Nephron (organoid): ENCODE results near the gene C1orf116.

Source experiments
- H3K27ac Mint-ChIP-seq, 3 experiments: 2 replicates each; pipeline ENCODE4 v1.8.0; 2020; ENCODE audit warnings: mixed read lengths in 3 of 3, mild to moderate bottlenecking in 2 of 3, moderate library complexity in 1 of 3
- H3K27me3 Mint-ChIP-seq: 2 replicates; pipeline ENCODE4 v1.8.0; 2021; ENCODE audit warnings: low read depth, mild to moderate bottlenecking, moderate library complexity, mixed read lengths
- H3K36me3 Mint-ChIP-seq: 2 replicates; pipeline ENCODE4 v1.8.0; 2020; ENCODE audit warnings: low read depth, mixed read lengths
- H3K4me1 Mint-ChIP-seq: 2 replicates; pipeline ENCODE4 v1.8.0; 2020; ENCODE audit warnings: mixed read lengths
- H3K4me3 Mint-ChIP-seq, 3 experiments: 2 replicates each; pipeline ENCODE4 v1.8.0; 2020; ENCODE audit warnings: mild to moderate bottlenecking in 3 of 3, mixed read lengths in 3 of 3, moderate library complexity in 2 of 3
- H3K9me3 Mint-ChIP-seq: 2 replicates; pipeline ENCODE4 v1.8.0; 2020; ENCODE audit warnings: mixed read lengths
- CTCF ChIP-seq, 3 experiments: fragments of 200-600 bp; sonication (generic); IDR thresholded peaks; one replicate each; pipeline ENCODE4 v1.5.0; 2021; ENCODE audit warnings: antibody characterized with exemption in 3 of 3; ENCODE audit not compliant: unreplicated experiment in 3 of 3

C1orf116 gene

GRCh38 chr1:207039380-207040180, 7.0 kb upstream of the C1orf116 start:
- Mint-ChIP-seq H3K27ac (no peak overlapping the region), H3K4me1 (no peaks in the 10 kb centered on the region), H3K4me3 (no peak overlapping the region), H3K27me3 (peaks cover 4% of the 10 kb centered on the region), H3K36me3 (peaks cover 2% of the 10 kb centered on the region), H3K9me3 (no peaks in the 10 kb centered on the region)
- TF ChIP-seq CTCF (IDR thresholded peaks at IDR 0.05; ENCODE audit: unreplicated experiment in 3 of 3), result no peak

GRCh38 chr1:207036865-207037264, 4.3 kb upstream of the C1orf116 start:
- no peaks in the 10 kb centered on the region for H3K36me3 Mint-ChIP-seq
- no peak for TF ChIP-seq CTCF (IDR thresholded peaks at IDR 0.05; ENCODE audit: unreplicated experiment in 3 of 3)

GRCh38 chr1:207035877-207036551, 3.5 kb upstream of the C1orf116 start:
- TF ChIP-seq CTCF (IDR thresholded peaks at IDR 0.05; ENCODE audit: unreplicated experiment in 3 of 3), result no peak
- H3K4me1 Mint-ChIP-seq, result peaks cover 15% of the 10 kb centered on the region
- peaks cover 27% of the 10 kb centered on the region for H3K27me3 Mint-ChIP-seq
- no peak overlapping the region for H3K27ac Mint-ChIP-seq
- H3K36me3 Mint-ChIP-seq, result no peaks in the 10 kb centered on the region
- no peak overlapping the region for H3K4me3 Mint-ChIP-seq
- H3K9me3 Mint-ChIP-seq, result no peaks in the 10 kb centered on the region

More at GRCh38 chr1:207036865-207037264, 4.3 kb upstream of the C1orf116 start:
- H3K4me3 Mint-ChIP-seq, result no peak overlapping the region
- peaks cover 20% of the 10 kb centered on the region for H3K27me3 Mint-ChIP-seq
- H3K9me3 Mint-ChIP-seq, result no peaks in the 10 kb centered on the region
- H3K27ac Mint-ChIP-seq, result no peak overlapping the region
- H3K4me1 Mint-ChIP-seq, result peaks cover 11% of the 10 kb centered on the region

- Mint-ChIP-seq H3K4me3 (no peak overlapping the region), H3K27ac (peak overlapping the region in 1 of 3 experiments; percentile 69), H3K9me3 (no peaks in the 10 kb centered on the region), H3K27me3 (peaks cover 36% of the 10 kb centered on the region), H3K36me3 (no peaks in the 10 kb centered on the region), H3K4me1 (peaks cover 15% of the 10 kb centered on the region)
- no peak for TF ChIP-seq CTCF (IDR thresholded peaks at IDR 0.05; ENCODE audit: unreplicated experiment in 3 of 3)
These were observed 2.4 kb upstream of the C1orf116 start for GRCh38 chr1:207034998-207035397.

- Mint-ChIP-seq H3K27me3 (peaks cover 36% of the 10 kb centered on the region), H3K4me3 (no peak overlapping the region), H3K4me1 (peaks cover 15% of the 10 kb centered on the region), H3K9me3 (no peaks in the 10 kb centered on the region), H3K27ac (peak overlapping the region in 1 of 3 experiments; percentile 44), H3K36me3 (no peaks in the 10 kb centered on the region)
- no peak for TF ChIP-seq CTCF (IDR thresholded peaks at IDR 0.05; ENCODE audit: unreplicated experiment in 3 of 3)
These were observed 1.7 kb upstream of the C1orf116 start for GRCh38 chr1:207034208-207034607.
